Measurements from ENCODE around the gene COL19A1. TPM values are rescaled to one million over a fixed set of nuclear protein-coding genes. Genes with fewer than 3 reads are reported as not detected.

The COL19A1 gene
- total RNA-seq, 1 donor, result 1.3 TPM

DNA sequence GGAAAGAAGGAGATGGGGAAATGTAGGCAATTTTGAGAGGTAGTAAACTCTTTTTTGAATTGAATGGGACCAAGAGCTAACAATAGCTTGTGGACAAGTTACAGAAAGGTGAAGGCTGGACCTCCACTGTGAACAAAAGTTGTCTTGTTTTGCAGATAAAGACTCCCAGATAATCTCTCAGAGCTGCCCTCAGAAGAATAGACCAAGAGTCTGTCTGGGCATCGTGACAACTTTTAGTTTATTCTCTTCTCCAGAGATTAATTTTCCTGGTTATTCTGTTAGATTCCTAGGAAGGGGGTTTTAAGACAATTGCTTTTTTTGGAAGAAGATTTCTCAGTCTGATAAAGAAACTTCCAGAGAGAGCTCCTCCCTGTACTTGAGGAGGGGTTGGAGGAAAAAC lies 161.9 kb downstream of the COL19A1 start:
- no peak overlapping the region for H3K4me3 ChIP-seq (ENCODE audit: low read depth, low read length)
- DNase-seq (ENCODE audit: low read depth), result no peak
- TF ChIP-seq, protein P1, sequence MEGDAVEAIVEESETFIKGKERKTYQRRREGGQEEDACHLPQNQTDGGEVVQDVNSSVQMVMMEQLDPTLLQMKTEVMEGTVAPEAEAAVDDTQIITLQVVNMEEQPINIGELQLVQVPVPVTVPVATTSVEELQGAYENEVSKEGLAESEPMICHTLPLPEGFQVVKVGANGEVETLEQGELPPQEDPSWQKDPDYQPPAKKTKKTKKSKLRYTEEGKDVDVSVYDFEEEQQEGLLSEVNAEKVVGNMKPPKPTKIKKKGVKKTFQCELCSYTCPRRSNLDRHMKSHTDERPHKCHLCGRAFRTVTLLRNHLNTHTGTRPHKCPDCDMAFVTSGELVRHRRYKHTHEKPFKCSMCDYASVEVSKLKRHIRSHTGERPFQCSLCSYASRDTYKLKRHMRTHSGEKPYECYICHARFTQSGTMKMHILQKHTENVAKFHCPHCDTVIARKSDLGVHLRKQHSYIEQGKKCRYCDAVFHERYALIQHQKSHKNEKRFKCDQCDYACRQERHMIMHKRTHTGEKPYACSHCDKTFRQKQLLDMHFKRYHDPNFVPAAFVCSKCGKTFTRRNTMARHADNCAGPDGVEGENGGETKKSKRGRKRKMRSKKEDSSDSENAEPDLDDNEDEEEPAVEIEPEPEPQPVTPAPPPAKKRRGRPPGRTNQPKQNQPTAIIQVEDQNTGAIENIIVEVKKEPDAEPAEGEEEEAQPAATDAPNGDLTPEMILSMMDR (IDR thresholded peaks at IDR 0.05; ENCODE audit: insufficient read depth, low read depth, low read length), result no peak

DNA sequence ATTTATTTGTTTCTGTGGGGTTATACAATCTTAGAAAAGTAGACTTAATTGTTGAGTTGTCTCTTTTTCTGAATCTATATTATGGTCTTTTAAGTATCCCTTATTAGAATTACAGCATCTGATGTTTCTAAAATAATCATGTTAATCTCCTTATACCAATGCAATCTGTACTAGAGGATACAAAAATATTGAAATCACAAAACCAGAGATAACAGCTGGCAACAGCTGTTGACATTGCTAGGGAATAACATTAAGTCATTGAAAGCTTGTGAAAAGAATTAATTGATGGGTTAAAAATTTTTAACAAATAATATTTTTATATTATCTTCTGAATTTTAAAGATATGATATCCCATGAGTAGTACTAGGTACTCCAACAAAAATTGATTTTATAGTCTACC lies 162.6 kb downstream of the COL19A1 start:
- H3K4me3 ChIP-seq (ENCODE audit: low read depth, low read length), result no peak overlapping the region
- DNase-seq (ENCODE audit: low read depth), result no peak
- TF ChIP-seq, protein P1 (IDR thresholded peaks at IDR 0.05; ENCODE audit: insufficient read depth, low read depth, low read length), result no peak

DNA sequence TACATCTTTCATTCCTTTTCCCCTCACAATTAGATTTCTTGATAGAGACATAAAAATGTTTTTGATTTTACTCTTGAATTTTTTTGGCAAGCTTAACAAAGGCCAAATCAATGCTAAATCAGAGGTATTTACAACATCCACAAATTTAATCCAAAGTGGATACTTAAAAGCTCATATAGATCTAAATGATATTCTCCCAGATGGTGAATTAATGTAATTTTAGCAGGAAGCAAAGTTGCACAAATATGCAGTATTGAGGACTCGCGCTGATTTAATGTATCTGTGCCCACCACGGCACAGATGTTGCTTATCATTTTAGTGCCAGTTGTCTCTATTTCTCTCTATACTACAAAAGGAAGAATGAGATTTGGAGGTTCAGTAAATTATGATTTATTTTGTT lies 167.4 kb downstream of the COL19A1 start:
- DNase-seq (ENCODE audit: low read depth), result no peak
- TF ChIP-seq, protein P1 (IDR thresholded peaks at IDR 0.05; ENCODE audit: insufficient read depth, low read depth, low read length), result no peak
- H3K4me3 ChIP-seq (ENCODE audit: low read depth, low read length), result no peak overlapping the region

DNA sequence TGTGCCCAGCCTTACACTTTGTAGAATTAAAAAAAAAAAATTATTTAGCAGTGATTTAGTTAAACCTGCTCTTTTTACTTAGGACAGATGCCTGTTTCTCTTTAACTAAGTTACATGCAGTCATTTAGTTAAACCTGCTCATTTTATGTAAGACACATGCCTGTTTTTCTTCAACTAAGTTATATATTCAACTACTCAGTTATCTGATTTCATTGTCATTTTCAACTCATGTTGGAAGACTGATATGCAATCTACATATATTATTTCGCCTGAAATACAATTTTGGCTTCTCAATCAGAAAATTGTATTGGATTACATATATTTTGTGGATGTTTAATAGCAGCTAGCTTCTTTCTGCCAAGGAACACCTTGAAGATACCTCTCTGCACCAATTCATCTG lies 171.1 kb downstream of the COL19A1 start:
- TF ChIP-seq, protein P1 (IDR thresholded peaks at IDR 0.05; ENCODE audit: insufficient read depth, low read depth, low read length), result no peak
- no peak for DNase-seq (ENCODE audit: low read depth)
- no peak overlapping the region for H3K4me3 ChIP-seq (ENCODE audit: low read depth, low read length)

DNA sequence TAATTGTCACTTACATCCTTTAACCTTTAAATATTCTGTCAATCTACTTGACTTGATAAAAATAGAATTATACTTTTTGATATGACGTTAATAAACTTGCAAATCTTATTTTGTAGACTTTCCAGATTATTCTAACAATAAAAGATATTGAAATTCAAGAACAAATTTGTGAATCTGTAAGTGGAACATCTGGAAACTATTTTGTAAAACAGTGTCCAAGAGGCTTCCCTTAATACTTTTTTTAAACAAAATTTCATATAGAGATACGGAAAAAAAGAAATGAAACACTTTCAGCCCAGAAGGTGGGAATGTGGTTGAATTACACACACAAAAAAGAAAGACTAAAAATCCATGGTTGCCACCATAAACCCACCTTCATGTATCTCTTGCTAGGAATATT lies 174.4 kb downstream of the COL19A1 start:
- H3K4me3 ChIP-seq (ENCODE audit: low read depth, low read length), result no peak overlapping the region
- no peak for DNase-seq (ENCODE audit: low read depth)
- TF ChIP-seq, protein P1 (IDR thresholded peaks at IDR 0.05; ENCODE audit: insufficient read depth, low read depth, low read length), result no peak

DNA sequence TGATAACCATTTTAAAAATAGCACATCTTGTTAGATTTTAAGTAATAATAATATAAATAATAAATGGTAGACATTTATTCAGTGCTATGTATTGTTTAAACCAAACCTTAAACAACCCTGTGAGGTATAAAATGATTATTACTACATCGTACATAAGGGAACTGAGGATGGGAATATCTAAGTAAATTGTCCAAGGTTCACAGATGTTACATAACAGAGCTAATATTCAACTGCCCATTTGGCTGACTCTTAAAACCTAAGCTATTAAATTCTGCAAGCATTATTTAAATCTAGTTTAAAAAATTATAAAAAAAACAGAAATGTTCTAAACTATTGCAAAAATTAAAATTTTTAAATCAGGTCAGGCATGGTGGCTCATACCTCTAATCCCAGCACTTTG lies 175.1 kb downstream of the COL19A1 start:
- DNase-seq (ENCODE audit: low read depth), result no peak
- TF ChIP-seq, protein P1 (IDR thresholded peaks at IDR 0.05; ENCODE audit: insufficient read depth, low read depth, low read length), result no peak
- H3K4me3 ChIP-seq (ENCODE audit: low read depth, low read length), result no peak overlapping the region

DNA sequence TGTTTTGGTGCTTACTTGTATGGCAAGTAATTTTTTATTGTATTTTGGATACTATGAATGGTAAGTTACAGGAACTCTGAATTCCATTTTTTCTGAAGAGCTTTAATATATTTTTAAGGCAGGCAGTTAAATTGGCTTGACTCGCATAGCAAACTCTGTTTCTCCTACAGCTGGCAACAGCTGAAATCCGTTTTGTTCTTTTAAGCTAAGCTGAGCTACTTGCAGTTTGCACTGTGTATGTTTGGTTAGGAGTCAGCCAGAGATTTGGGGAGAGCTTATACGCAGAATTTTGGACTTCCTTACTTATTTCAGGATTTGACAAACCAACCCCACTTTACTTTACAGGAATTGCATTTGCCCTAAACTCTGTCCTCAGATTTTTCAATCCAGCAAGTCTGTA lies 179.1 kb downstream of the COL19A1 start:
- TF ChIP-seq, protein P1 (IDR thresholded peaks at IDR 0.05; ENCODE audit: insufficient read depth, low read depth, low read length), result no peak
- no peak for DNase-seq (ENCODE audit: low read depth)
- H3K4me3 ChIP-seq (ENCODE audit: low read depth, low read length), result no peak overlapping the region

Measured in fibroblast of villous mesenchyme (primary cell).